GF-D8 (cell line): ENCODE data around the gene B4GALNT3.
A peak's percentile ranks its signal among the peaks of the same experiment; 100 is the strongest.

Experiments
- DNase-seq: peaks from one replicate; lab custom pipeline; 2025; lab: John Stamatoyannopoulos, UW

The B4GALNT3 gene

GRCh38 chr12:509500-509899 lies 49.8 kb downstream of the B4GALNT3 start:
- DNase-seq = no peak

GRCh38 chr12:510071-510825 lies 50.5 kb downstream of the B4GALNT3 start:
- no peak for DNase-seq

- DNase-seq = no peak
Measured at GRCh38 chr12:512933-513332, 53.2 kb downstream of the B4GALNT3 start.

DNA sequence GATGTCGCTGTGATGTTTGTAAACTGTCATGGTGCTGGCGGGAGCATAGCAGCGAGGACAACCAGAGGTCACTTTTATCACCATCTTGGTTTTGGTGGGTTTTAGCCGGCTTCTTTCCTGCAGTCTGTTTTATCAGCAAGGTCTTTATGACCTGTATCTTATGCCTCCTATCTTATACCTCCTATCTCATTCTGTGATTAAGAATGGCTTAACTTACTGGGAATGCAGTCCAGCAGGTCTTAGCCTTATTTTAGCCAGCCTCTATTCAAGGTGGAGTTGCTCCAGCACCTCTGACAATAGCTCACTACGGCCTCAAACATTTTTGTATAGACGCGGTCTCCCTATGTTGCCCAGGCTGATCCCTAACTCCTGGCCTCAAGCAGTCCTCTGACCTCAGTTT lies 53.7 kb downstream of the B4GALNT3 start:
- no peak for DNase-seq

- DNase-seq = no peak
Measured at GRCh38 chr12:517538-517937, 57.8 kb downstream of the B4GALNT3 start.

DNA sequence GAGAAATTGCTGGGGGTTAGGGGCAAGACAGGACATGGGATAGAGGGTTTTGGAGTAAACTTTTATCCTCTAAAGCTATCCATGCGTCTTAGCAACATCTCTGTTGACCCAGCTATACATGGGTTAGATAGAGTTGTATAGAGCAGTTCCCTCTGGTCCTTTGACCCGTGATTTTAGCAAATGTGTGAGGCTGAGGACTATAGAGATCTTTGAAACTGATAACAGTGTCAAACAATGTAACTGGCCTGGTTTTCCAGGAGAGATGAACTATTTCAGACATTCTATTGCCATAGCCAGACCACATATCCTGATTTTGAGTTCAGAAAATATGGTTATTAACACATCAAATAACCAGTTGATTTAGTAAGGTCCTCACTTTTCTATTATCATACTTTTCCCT lies 60.4 kb downstream of the B4GALNT3 start:
- no peak for DNase-seq

DNA sequence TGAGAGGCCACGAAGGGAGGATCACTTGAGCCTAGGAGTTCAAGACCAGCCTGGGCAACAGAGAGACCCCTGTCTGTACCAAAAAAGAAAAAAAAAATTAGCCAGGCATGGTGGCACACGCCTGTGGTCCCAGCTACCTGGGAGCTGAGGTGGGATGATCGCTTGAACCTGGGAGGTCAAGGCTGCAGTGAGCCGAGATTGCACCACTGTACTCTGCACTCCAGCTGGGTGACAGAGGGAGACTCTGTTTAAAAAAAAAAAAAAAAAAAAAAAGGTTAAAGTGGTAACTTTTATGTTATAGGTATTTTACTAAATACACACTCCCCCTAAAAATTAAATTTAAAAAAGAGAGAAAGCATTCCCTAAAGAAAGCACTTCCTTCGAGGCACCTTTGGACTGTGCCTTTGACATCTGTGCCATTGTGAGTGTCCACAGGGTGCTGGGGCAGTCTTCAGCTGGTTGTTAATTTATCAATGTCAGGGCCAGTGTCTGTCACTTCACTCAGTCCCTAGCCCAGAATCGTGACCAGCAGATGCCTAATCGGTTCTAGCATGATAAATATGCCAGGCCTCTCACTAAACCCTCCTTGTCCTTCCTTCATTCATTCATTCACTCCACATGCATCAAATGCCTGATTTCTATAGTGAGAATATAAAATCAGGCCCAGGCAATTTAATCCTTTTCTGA lies 63.1 kb downstream of the B4GALNT3 start:
- no peak for DNase-seq

DNA sequence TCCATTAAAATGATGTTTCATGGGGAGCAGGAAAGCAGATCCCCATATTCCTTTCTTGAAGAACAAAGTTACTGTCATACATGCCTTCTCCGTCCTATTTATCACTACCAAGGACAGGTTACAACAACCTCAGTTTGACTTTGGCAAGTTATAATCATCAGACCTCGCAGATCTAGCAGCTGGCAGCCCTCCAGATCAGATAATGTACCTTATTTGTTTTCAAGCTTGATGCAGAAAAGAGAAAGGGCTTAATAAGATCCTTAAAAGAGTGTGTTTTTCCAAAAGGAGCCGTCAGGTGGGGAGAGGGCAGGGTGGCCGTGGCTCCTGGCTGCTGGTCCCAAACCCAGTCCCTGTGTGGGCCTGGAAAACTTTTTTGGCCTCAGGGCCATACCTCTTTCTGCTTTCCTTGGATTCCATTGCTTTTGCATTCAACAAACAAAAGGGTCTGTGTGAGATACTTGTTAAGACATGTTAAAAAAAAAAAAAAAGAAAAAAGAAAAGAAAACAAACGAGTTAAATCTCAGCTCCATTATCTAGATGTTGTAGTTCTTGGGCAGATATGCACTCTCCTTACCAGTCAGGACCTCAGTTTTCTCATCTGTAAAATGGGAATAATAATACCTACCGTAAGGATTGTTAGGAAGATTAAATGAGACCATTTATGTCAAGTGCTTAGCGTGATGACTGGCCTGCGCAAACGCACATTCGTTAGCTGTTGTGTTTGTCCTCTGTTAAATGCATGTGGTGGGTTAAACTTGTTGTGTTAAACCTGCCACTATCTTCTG lies 64.6 kb downstream of the B4GALNT3 start:
- no peak for DNase-seq

DNA sequence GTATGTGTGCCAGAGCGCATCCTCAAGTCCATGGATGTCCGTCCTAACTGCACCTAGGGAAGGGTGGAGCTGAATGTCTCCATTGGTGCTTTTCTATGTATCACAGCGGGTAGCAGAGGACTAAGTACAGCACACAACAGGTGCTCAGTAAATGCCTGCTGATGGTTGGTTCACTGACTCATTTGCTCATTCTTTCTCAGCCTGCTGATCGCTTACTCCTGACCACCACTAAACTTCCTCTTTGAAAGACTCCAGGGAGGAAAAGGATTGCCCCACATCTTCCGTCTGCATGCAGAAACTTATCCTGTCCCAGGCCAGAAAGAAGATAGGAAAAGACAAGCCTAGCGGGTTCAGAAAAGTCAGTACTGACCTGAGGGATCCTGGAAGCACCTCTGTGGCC lies 66.3 kb downstream of the B4GALNT3 start:
- peak; percentile 83 for DNase-seq

DNA sequence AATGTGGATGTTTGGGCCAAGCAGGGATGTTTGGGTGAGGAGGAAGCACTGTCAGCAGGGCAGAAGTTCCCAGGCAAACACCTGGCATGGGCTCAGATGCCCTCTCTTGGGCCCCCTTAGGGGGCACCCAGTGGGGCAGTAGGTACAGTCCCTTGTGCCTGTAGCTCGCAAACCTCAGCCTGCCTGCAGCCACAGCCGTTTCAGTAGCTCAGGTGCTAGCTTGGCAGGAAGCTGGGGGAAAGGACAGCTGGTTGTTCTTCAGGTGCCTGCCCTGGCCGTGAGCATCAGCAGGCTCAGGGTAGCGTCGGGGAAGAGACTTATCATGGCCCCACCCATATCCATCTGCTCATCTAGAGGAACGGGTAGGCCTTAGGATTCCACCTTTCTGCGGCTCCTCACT lies 67.5 kb downstream of the B4GALNT3 start:
- no peak for DNase-seq

GRCh38 chr12:527729-528128 lies 68.0 kb downstream of the B4GALNT3 start:
- no peak for DNase-seq

DNA sequence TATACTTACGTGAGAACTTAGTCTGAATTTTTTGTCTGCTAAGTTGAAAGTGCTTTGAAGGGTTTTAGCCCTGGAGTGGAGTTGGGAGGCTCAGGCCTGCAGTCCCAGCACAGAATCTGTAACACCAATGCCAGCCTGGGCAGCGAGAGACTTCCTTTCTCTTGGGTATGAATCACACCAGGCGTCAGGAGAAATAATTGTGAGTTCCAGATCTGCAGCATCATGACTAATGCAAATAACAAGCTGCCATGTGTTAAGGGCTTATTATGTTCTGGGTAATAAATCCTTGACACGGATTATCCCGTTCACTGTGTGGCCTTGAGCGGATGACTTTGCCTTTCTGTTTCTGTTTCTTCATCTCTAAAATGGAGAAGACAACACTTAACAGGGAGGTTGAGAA lies 70.6 kb downstream of the B4GALNT3 start:
- DNase-seq = no peak

DNA sequence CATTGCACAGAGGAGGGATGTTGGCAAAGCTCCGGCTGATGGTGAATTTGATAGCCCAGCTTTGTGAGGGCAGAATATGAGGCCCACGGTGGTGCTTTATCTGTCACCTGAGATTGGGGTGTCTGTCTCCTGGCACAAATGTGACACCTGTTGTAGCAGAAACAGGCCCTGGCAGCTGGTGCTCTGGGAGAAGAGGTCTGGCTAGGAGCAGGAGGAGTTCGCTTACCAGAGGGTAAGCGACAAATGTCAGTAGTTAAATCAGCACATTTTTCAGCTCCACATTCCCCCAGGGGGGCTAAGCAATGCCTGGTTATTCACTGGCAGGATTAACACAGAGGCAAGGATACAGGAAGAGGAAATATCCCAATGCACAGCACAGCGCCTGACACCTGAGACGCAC lies 71.1 kb downstream of the B4GALNT3 start:
- no peak for DNase-seq

GRCh38 chr12:531951-532585 lies 72.3 kb downstream of the B4GALNT3 start:
- DNase-seq = no peak

- DNase-seq = no peak
Measured at GRCh38 chr12:532908-533565, 73.3 kb downstream of the B4GALNT3 start.

DNA sequence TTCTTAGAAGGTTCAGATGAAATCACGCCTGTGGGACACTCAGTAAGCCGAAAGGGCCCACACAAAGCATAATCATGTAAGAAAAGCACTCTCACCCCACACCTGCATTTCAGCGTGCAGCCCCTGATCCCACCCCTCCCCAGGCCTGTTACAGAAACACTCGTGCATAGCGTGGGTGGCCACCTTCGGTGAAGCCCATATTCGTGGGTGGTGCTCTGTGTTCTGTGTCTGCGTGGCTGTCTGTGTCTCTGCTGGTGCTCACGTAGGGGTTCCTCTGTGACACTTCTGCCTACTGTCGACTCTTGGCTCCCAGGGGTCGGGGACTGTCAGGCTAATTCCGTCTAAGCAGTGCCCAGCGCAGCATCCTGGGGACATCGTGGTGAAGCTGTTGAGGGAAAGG lies 74.0 kb downstream of the B4GALNT3 start:
- DNase-seq = no peak

GRCh38 chr12:534216-534615 lies 74.5 kb downstream of the B4GALNT3 start:
- DNase-seq = no peak

GRCh38 chr12:535396-535795 lies 75.7 kb downstream of the B4GALNT3 start:
- DNase-seq = no peak

DNA sequence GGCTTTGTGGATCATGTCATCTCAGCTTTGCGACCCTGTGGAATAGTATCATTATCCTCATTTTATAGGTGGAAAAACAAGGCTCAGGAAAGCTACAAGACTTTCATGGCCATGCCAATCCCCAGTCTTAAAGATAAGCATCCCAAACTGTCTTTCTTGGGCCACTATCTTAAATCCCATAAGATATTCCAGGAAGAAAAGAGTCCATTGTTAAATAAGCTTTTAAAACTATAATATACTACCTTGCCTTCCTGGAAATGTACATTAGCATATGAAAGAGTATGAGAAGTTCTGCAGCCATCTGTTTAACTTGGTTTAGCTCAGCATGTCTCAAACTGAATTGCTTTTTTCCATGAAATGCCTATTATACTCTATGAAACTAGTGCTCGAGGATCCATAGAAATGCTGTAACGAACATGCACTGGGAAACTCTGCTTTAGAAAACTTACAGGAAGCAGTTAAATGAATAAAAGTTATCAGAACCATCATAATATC lies 77.1 kb downstream of the B4GALNT3 start:
- no peak for DNase-seq

GRCh38 chr12:537772-538171 lies 78.0 kb downstream of the B4GALNT3 start:
- DNase-seq = no peak

DNA sequence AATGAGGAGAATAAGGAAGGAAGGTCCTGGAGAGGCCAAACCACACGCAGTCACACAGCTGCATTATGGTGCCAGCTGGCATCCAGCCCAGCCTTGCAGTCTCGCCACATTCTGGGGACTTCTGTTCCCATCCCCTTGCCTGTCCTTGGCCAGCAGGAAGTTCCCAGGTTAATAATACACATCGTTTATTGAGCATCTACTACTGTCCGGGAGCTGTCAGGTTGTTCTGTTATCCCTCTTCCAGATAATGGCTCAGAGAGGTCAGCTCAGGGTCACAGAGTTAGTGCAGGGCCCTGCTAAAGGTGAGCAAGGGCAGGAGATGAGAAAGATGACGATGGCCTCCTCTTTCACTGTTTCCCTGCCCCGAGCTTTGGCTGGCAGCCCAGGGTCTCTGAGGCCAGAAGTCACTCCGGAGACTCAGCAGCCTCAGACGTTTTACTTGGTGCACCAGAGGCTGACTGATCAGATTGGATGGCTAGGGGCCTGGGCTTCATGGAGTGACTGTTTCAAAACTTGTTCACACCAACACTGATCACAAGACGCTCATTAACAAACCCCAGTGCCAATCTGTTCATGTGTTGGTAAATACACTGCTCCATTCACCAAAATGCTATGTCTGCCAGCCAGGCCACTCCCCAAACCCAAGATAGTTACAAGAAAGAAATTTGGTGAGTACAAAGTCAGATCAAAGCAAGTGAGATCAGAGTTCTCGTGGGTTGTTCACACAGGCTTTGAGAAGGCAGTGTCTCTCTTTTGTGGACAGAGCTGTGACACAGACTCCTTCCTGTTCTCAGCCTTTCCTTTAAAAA lies 79.2 kb downstream of the B4GALNT3 start:
- peak; percentile 70 for DNase-seq
